Measurements from ENCODE around the gene NOTCH1.

NOTCH1 gene

DNA sequence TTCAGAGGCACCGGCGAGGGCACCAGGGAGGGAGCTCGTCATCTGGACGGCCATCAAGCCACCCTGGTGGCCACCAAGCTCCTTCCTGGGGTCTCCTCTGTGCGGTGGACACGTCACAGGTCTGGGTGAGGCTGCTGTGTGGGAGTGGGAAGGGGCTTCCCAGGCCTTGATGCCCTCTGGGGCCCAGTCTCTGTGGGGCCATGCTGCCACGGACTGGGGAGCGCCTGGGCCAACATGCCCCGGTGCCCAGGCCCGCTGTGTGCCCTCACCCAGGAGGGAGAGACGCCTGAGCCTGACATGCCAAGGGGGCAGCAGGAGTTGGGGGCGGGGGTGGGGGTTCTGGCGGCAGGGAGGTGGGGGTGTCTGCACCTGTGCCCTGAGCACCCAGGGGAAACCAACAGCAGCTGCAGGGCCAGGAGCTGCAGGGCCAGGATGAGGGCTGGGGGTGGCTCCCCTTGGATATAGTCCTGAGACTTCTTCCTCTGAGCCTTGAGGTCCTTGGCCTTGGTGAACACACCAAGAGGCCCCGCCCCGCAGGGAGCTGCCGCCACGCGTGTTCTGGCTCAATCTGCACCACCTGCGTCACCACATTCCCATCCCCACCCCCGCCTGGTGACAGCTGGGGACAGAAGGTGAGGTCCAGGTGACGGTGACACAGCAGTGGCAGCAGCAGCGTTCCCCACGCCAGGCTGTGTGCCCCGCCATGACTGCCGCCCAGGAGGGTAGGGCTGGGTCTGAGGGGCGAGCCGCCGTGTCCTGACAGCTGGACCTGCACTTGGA lies 47.7 kb downstream of the NOTCH1 start:
- DNase-seq, result no peak

DNA sequence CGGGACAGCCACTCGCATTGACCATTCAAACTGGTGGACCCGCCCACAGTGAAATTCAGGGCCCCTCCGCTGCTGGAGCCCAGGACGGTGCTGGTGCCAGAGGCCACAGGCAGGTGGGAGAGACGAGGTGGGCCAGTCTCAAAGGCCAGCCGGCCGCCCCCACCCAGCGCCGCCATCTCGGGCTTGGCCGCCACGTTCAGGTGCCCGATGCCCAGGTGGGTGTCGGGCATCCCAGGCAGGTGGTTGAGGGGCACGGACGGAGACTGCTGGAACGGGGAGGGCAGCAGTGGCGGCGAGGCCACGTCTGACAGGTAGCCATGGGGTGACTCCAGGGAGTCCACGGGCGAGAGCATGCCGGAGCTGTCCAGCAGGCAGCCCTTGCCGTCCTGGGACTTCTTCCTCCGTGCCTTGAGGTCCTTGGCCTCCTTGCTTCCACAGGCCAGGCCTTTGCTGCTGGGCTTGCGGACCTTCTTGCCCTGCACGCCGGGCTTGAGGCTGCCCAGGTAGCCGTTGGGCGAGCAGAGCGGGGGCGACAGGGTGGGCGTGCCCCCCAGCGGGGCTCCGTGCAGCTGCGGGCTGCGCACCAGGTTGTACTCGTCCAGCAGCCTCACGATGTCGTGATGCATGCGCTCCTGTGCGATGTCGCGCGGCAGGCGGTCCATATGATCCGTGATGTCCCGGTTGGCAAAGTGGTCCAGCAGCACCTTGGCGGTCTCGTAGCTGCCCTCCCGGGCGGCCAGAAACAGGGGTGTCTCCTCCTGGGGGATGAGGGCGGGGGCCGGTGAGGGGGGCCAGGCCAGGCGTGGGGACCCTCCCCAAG lies 48.8 kb downstream of the NOTCH1 start:
- no peak for DNase-seq

- DNase-seq, result no peak
Measured at GRCh38 chr9:136496181-136496580, 49.7 kb downstream of the NOTCH1 start.

GRCh38 chr9:136495238-136495800 lies 50.5 kb downstream of the NOTCH1 start:
- DNase-seq, result no peak

GRCh38 chr9:136494531-136495215 lies 51.2 kb downstream of the NOTCH1 start:
- DNase-seq, result no peak

- DNase-seq, result no peak
Measured at GRCh38 chr9:136494012-136494411, 51.8 kb downstream of the NOTCH1 start.

- DNase-seq, result no peak
Measured at GRCh38 chr9:136493567-136493971, 52.3 kb downstream of the NOTCH1 start.

GRCh38 chr9:136492978-136493522 lies 52.8 kb downstream of the NOTCH1 start:
- DNase-seq, result no peak

GRCh38 chr9:136489731-136490130 lies 56.1 kb downstream of the NOTCH1 start:
- no peak for DNase-seq

GRCh38 chr9:136488247-136489214 lies 57.3 kb downstream of the NOTCH1 start:
- DNase-seq, result peak; percentile 87

GRCh38 chr9:136487672-136488071 lies 58.2 kb downstream of the NOTCH1 start:
- DNase-seq, result no peak

GRCh38 chr9:136486823-136487620 lies 58.8 kb downstream of the NOTCH1 start:
- DNase-seq, result no peak

DNA sequence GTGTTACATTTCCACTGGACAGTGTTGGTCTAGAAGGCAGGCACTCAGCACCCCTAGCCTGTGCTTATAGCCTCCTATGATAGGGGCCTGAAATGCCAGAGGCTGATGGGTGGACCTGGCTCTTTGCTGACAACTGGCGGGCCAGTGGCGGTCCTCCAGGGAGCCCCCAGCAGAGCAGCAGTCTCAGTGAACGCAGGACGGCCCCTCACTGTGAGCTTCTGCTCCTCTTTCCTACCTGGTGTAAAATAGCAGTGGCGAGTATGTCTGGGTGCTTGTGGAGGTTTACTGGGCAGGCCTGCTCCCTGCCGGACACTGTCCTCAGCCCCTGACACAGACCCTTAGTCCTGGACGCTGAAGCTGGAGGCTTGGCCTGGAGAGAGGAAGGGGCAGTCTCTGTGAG lies 59.7 kb downstream of the NOTCH1 start:
- DNase-seq, result no peak

- DNase-seq, result peak; percentile 90
Measured at GRCh38 chr9:136485049-136486045, 60.5 kb downstream of the NOTCH1 start.

DNA sequence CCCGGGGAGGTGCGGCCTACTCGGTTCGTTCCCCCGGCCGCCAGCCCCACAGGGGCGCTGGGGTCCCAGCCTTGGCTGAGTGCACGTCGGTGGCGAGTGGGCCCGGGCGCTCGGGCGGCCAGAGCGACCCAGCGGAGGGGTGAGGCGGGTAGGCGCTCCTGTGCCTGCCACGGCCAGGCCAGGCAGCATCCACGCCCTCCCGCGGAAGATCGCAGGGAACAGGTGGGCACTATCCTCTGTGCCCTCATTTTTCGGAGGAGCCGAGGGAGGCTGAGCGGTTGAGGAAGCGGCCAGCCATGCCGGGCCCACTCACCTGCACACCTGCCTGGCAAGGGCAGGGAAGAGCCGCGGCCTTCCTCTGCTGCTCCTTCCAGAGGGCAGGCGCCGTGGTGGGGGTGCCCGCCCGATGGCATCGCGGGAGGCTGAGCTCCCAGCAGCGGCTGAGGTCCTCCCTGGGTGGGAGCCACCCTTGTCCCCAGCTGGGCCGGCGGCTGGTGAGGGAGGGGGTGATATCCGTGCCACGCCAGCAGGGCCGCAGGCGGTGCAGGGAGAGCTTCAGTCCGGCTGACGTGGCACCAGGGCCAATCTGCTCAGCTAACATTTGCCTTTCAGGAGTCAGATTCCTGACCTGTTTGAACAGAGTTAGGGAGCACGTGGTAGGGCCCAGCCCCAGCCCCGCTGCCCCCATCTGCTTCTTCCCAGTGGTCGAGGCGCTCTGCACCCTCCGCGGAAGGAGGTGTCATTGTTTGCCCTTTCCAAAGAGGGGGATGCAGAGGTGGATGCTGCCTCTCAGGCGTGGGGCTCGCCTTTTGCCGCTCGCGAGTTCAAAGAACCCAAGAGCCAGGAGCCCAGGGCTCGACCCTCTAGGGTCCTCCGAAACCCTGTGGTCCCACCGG lies 61.4 kb downstream of the NOTCH1 start:
- DNase-seq, result no peak

- peak; percentile 98 for DNase-seq
Measured at GRCh38 chr9:136483589-136484152, 62.2 kb downstream of the NOTCH1 start.

GRCh38 chr9:136482793-136483588 lies 62.9 kb downstream of the NOTCH1 start, which contains the start of gene SEC16A:
Gene SEC16A, minus strand, starts transcription at chr9:136483040. Its CDS starts 5,425 bp downstream, at chr9:136477615.
- DNase-seq, result peak; percentile 100

All from CD4-positive, alpha-beta T cell treated with Interleukin-17A for 4 hours (primary cell).